GM18867 (cell line): ENCODE measurements around the gene ANKRD6.
"Not testable (repeated sequence)": the region's sequence is repeated elsewhere in the genome, so short reads cannot be mapped to it uniquely, and the experiment has no call there.

Source experiments
- ATAC-seq: cut with Tn5 transposase; IDR thresholded peaks from one replicate; pipeline ENCODE4 v1.9.1; 2021; ENCODE audit warnings: mild to moderate bottlenecking, moderate library complexity; ENCODE audit not compliant: unreplicated experiment

The ANKRD6 gene

DNA sequence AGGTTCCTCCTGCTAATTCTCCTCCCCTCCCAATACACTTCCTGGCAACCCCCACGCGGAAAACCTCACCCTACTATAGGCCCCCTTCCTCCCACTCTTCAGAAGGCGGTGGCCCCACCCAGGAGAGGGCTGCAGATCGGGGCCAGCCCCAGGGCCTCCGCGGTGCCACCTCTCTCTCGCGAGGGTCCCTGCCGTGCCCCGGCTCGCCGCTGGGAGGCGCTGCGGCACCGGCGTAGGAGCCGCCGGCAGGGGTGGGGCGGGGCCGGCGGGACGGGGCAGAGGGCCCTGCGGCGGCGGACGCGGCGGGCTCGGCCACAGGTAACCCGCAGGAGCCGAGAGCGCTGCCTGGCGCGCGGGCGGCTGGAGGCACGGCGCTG lies at the start of gene ANKRD6:
Gene ANKRD6 (plus strand): TSS at position 278 of the 377 bp plus-strand sequence. CDS start 133,825 bp downstream, outside the sequence.
- ATAC-seq = peak; percentile 90

DNA sequence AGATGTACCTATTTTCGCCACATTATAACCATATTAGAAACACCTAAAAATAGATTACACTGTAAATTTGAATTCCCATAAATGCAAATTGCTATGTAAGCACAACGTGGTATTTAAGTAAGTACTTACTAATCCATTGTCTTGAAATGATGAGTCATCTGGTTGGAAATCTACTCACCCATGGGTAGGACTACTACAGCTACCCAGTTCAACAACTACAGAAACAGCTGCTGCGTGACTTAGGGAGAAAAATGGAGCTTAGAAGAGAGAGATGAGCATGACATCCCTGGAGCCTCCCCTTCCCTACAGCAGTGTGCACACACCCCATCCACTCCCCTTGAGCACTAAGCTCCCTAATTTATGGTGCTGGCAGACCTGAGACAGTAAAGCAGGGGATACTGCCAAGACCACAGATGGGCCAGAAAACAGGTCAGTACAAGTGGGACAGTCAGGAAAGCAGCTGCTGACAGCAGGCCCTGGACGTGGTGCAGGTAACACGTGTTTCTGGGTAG lies 47.7 kb upstream of the ANKRD6 start:
- no peak for ATAC-seq

DNA sequence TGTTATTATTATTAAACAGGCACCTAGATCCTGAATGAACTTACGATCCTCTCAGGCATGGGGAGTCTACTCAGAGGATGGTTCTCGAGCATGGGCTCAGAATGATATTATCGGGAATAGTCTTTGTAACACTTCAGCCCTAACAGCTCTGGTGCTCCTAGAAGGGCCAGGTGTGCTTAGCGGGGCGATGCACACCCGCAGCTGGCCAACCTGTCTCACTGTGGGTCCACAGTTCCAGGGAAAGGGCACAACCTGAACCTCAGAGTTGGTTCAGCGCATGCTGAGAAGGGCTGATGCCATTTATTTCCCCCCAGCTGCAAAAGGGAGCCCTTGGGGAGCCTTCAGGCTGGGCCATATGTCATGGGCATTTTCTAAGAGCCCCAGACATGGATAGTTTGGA lies 47.1 kb upstream of the ANKRD6 start:
- ATAC-seq = no peak

DNA sequence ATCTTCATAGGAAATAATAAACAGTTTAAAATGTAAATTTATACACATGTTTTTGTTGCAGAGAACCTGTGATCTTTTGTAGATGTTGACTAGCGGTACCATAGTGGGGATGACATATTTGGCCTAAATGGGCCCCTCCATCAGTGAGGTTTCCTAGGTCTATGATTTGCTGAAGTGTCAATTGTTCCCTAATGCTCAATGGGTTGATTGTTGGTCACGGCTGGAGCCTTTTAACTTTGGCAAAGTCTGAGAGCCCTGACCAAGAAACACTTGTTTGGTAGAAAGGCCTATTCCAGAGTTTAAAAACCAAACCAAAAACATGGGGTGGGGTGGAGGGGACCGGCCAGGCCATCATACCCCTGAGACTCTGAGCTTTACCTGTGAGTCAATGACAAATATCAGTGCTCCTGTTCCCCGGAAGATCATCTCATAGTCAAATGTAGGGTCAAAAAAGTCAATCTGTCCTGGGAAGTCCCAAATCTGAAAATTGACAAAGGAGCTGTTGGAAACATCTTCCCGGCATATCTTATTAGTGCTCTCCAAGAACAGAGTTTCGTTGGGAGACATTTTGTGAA lies 45.9 kb upstream of the ANKRD6 start:
- ATAC-seq = peak; percentile 9

DNA sequence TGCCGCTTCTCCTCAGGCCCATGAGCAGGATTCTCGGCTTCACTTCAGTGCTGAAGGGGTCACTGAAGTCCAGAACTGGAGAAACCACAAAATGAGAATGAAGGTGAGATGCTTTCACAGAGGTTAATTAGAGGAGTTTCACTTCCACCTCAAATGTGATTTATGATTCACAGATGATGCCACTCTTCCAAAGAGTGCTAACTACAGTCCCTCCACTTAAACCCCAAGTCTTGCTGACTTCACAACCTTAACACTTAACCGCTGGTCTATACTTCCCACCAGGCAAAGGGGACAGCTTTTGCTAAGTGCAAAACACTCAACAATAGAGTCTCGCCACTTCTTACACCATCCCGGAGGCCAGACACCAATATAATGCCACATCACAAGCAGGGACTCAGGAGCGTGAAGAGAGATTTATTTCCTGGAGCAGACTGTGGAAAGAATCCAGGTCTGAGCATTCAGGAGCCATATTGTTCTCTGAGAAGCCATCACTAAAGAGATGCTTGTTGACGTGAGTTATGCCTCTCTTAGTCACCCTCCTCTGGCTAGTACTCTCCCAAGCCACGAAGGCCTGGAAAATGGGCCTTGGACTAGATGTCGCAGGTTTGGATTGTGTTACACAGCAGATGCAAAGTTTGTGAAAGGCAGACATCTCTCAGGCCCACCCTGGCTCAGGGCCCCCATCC lies 45.3 kb upstream of the ANKRD6 start:
- peak; percentile 94 for ATAC-seq

DNA sequence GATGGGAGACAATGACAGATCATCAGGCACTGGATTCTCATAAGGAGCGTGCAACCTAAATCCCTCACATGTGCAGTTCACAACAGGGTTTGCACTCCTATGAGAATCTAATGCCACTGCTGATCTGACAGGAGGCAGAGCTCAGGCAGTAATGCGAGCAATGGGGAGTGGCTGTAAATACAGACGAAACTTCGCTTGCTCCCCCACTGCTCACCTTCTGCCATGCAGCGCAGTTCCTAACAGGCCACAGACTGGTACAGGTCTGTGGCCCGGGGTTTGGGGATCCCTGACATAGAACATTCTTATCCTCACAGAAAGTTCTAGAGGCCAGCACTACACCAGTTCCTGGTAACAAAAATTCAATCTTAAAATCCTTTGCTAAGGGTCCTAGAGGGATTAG lies 44.1 kb upstream of the ANKRD6 start:
- ATAC-seq = no peak

DNA sequence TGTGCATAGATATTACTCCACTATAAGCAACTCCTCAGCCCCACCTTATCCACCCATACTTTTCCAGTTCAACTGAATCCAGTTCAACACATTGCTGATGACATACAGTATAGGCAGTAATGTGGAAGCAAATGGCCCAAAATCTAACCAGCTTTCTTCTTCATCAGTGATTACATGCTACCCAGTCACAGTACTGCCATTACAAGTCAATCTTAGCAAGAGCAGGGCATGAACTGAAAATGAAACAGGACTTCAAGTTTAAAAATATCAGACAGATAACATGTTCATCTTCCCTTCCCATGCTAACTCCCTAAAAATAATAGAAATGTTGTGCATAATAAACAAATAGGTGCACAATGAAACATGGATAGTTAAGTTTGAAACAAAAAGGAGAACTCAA lies 40.1 kb upstream of the ANKRD6 start:
- peak; percentile 45 for ATAC-seq

DNA sequence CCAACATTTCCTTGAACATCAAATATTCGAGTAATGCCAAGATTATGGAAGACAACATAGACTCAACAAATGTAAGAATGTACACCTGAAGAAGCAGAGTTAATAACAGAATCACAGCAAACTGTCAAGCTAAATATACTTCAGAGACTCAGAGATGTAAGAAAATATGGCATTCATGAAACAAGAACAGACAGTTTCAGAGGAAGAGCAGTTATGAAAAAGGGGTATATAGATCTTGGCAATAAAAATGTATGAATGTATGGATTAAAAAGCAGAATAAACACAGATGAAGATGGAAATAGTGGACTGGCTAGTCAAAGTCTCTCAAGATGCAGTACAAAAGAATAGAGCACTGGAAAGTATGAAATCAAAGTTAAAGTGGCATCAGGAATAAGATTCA lies 39.3 kb upstream of the ANKRD6 start:
- no peak for ATAC-seq

DNA sequence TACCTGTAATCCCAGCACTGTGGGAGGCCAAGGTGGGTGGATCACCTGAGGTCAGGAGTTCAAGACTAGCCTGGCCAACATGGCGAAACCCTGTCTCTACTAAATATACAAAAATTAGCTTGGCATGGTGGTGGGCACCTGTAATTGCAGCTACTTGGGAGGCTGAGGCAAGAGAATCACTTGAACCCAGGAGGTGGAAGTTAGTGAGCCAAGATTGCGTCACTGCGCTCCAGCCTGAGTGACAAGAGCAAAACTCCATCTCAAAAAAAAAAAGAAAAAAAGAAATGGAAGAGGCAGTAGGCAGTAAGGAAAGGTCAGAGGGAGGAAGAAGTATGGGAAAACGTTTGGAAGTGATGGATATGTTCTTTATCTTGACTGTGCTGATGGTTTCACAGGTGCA lies 35.1 kb upstream of the ANKRD6 start:
- not testable (repeated sequence) for ATAC-seq

DNA sequence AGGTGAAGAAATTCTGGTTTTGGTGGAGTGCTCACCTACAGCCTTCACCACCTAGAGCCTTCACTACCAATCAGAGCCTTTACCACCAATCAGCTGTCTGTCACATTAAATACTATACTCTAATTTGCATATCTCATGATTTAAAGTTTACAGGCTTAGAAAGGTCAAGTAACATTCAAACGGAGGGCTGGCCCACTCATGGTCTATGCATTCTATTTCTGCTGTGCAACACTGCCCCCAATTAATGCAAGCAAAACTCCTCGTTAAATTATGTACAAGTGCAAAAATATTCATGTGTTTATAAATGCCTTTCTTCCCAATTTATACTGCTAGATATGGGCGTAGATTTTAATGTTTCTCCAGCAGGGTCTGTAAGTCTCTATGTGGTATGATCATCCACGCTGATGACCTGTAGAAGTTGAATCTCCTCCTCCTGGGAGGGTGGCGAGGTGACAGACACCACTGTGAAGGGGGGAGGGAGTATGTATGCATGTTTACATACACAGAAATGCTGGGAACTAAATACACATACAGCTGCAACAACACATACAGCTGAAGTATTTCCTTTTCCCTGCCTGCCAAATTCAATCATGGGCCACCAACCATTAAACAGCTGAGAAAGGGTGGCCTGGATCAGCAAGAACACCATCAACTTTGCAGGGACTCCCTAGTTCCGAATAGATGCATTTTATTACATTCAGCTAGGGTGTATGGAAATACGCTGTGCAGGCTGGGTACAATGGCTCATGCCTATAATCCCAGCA lies 34.0 kb upstream of the ANKRD6 start:
- no peak for ATAC-seq

DNA sequence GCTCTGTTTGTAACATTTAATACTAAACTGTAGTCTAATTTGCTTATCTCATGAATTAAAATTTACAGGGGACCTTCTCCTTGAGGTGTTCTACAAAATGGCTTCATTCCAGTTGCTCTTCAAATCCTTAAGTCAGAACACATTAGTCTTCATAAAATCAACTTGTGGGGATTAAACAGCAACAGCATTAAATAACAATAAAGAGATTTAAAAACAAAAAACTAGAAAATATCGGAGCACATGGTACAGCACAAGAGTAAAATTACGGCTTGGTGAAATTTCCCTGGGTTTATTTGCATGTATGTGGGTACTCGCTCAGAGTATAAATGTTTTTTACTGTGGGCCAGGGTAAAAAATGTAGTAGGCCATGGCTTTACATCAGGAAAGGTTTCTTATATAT lies 32.9 kb upstream of the ANKRD6 start:
- no peak for ATAC-seq

DNA sequence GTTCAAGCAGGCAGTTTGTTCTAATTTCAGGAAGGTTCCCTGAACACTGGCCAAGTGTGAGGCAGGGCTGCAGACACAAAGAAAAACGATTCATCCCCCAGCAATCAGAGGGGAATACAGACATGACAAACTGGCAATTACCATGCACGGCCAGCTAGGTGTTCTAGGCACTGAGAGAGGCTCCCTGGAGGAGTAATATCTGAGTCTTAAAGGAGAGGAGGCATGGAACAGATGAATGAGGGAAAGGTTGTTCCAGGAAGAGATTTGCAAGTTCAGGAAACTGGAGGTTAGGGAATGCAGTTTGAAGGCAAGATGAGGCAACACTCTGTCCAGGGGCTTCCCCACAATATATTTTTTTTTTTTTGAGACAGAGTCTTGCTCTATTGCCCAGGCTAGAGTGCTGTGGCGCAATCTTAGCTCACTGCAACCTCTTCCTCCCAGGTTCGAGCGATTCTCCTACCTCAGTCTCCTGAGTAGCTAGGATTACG lies 32.0 kb upstream of the ANKRD6 start:
- no peak for ATAC-seq

DNA sequence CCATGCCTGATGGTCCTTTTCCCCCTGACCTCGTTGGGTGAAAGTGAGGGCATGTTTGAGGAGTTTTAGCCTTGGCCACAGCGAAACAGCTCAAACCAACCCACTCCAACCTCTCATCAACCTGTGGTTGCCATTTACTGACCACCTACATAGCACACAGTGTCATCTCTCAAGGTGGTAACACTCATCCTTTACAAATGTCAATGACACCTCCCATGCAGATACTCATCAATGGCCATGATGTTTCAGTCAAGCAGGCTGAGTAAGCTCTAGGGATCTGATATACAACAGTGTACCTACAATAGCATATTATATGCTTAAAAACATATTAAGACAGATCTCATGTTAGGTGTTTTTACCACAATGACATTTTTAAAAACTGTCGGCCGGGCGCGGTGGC lies 30.2 kb upstream of the ANKRD6 start:
- ATAC-seq = no peak

DNA sequence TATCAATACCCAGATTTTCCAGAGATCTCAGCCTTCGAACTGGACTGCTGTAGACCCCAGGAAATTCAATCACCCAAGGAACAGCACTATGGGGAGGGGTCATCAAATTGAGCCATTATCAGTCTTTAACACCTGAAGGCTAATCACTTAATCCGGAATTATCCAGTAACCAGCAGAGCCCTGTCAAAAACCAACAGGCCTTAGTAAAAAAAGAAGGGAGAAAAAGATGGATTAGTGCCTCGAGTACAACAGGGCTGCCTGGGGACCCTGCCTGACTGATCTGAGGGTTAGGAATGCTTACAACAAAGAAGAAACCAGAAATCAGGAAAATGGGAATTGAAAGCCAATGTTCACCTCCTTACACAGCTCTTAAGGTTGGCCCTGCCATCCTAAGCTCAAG lies 28.4 kb upstream of the ANKRD6 start:
- ATAC-seq = no peak

DNA sequence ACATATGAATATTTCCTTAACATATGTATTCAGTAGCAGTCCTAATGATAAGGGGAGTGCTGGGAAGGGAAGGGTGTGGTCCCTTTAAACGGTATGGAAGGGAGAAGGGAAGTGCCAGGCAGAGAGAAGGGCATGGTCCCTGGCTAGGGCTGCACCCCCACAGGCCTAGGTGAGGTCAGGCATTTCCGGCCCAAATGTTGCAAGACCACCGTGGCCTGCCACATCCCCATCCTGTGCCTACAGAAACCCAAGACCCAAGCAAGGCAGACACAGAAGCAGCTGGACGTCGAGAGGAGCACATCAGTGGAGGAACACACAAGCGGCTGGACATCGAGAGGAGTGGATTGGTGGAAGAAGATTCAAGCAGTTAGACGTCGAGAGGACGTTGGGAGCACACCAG lies 26.8 kb upstream of the ANKRD6 start:
- ATAC-seq = no peak

DNA sequence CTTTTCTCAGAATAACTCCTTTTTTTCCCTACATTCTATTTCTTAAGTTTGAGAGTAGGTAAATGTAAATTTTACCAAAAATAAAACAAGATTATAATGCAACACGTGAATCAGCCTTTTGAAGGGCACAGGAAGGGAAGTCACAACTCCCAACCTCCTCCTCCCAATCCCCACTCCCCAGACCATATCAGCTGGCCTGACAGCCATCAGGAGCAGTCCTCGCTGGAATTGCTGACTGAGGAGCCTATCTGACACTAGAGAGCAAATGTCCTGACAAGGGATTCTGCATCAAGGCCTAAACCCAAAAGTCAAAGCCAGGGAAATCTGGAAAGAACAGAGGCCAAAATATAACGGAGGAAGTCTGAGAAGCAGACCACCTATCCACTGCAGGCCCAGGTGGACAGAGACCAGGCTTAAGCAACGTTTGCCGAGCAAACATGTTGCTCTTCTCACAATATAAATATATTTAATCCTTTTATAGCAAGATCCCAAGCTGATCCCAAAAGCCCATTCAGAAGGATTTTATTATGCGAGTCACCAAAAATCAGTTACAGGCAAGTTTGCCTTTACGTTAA lies 23.4 kb upstream of the ANKRD6 start:
- no peak for ATAC-seq

DNA sequence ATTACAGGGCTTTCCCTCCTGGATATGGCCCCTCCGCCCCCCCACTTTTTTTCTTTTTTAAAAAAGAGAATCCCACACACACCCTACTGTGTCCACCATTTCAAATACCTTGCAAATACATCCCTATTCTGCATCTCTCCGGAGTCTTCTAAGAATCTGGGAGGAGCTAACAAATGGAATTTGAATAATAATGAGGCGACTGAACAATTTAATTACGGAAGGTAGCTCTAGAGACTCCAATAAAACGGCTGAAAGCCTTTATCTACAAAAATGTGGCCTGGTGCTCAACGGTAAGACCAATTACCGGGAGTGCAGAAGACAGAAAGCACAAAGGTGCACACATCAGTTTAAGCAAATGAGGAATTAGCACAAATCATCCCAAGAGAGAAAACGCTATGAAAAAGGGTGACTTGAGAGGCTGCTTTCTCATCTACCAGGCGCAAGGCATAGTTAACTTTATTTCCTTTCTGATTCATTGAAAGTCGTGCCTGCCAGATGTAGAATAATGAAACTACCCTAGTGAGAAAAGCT lies 22.7 kb upstream of the ANKRD6 start:
- ATAC-seq = peak; percentile 32

DNA sequence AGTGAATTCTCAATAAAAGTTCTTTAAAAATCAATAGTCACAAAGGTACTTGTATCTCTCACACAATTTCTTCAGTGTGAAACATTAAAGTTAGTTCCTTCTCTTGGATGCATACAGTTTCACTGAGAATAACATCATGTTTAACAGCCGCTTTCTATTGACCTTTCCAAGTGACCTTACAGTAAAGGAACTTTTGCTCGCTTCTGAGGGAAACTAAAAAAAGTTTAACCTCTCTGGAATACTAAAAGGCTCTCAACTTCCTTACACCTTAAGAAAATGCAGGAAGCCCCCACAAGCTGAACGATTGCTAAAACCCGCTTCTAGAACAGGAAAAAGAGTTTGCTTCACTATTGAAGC lies 22.2 kb upstream of the ANKRD6 start:
- ATAC-seq = peak; percentile 6

DNA sequence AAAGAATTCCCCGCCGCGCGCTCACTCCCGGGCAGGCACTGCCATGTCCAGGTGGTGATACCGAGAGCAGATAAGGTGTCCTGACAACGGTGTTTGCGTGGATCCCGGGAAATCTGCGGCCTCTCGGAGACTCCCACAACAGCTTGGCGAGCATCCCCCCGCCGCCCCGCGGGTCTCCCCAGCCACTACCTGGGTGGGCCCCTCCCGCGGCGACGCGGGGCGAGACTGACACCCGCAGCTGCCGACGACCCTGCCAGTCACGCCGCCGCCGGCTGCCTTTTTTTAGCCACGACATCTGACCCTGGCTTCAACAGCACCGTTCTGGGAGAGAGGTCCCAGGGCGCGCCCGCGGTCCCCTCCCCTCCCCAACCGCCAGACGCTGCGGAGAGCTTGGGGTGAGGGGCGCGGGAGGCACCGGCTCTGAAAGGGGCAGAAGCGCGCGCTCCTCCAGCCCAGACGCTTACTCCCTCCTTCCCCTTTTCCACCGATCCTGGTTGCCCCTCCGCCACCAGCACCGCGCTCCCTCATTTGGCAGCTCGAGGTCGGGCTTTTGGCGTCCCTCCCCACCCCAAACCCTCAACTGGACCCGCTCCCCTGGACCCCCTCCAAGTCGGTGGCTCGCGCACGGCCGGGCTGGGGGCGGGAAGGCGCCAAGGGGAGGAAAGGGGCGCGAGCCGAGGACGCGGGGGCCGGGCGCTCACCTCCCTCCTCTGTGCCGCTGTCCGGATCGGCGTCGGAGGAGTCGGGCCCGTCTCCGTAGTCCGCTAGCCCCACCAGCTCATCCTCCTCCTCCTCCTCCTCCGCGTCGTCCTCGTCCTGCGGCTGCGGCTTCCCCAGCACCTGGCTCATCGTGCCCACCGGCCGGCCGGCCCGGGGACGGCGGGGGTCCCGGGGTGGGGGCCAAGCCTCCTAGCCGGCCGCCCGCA lies 21.5 kb upstream of the ANKRD6 start:
- ATAC-seq = peak; percentile 39
